H9 (cell line): ENCODE measurements around the gene PRRC2B. TPM values are rescaled to one million over a fixed set of nuclear protein-coding genes. Genes with fewer than 3 reads are reported as not detected.
A peak's percentile ranks its signal among the peaks of the same experiment; 100 is the strongest.

Experiments
- DNase-seq: peaks from one replicate; pipeline ENCODE4 v3.0.0-alpha.2; 2017
- H2AFZ ChIP-seq: one replicate; pipeline ENCODE4 v1.6.1; 2013; ENCODE audit warnings: mild to moderate bottlenecking, low read length, control low read depth, moderate library complexity
- H2AK5ac ChIP-seq: 2 replicates; pipeline ENCODE4 v1.6.1; 2013; ENCODE audit warnings: low read length, control low read depth, mixed read lengths; ENCODE audit not compliant: insufficient read length
- H2BK120ac ChIP-seq: one replicate; pipeline ENCODE4 v1.6.1; 2013; ENCODE audit warnings: low read depth, mild to moderate bottlenecking, low read length, control low read depth, inconsistent platforms; ENCODE audit not compliant: poor library complexity, severe bottlenecking
- H2BK12ac ChIP-seq: 2 replicates; pipeline ENCODE4 v1.6.1; 2013; ENCODE audit warnings: low read length, control low read depth, mixed read lengths, low read depth; ENCODE audit not compliant: insufficient read length
- H2BK15ac ChIP-seq: 2 replicates; pipeline ENCODE4 v1.6.1; 2013; ENCODE audit warnings: low read depth, low read length, control low read depth
- H2BK20ac ChIP-seq: one replicate; pipeline ENCODE4 v1.6.1; 2013; ENCODE audit warnings: low read depth, mild to moderate bottlenecking, low read length, control low read depth, inconsistent platforms; ENCODE audit not compliant: poor library complexity, severe bottlenecking
- H2BK5ac ChIP-seq: 2 replicates; pipeline ENCODE4 v1.6.1; 2013; ENCODE audit warnings: low read length, control low read depth, mixed read lengths; ENCODE audit not compliant: insufficient read length
- H3K14ac ChIP-seq: 2 replicates; pipeline ENCODE4 v1.6.1; 2013; ENCODE audit warnings: low read length, control low read depth; ENCODE audit not compliant: insufficient read depth
- H3K18ac ChIP-seq: 2 replicates; pipeline ENCODE4 v1.6.1; 2013; ENCODE audit warnings: low read depth, mild to moderate bottlenecking, mixed read lengths, low read length, control low read depth; ENCODE audit not compliant: insufficient read length
- H3K23ac ChIP-seq: 2 replicates; pipeline ENCODE4 v1.6.1; 2013; ENCODE audit warnings: low read length, control low read depth, mixed read lengths, low read depth; ENCODE audit not compliant: insufficient read length
- H3K23me2 ChIP-seq: 2 replicates; pipeline ENCODE4 v1.6.1; 2013; ENCODE audit warnings: low read depth, mild to moderate bottlenecking, mixed read lengths, low read length, control low read depth; ENCODE audit not compliant: insufficient read length, poor library complexity, severe bottlenecking
- H3K27ac ChIP-seq: 2 replicates; pipeline ENCODE4 v1.5.1; 2013; ENCODE audit warnings: low read length, control low read depth, mixed read lengths, low read depth; ENCODE audit not compliant: insufficient read length
- H3K27me3 ChIP-seq: 2 replicates; pipeline ENCODE4 v1.6.1; 2013; ENCODE audit warnings: low read length, control low read depth, inconsistent platforms; ENCODE audit not compliant: insufficient read depth
- H3K4ac ChIP-seq: 2 replicates; pipeline ENCODE4 v1.6.1; 2013; ENCODE audit warnings: low read depth, mild to moderate bottlenecking, control low read depth, inconsistent platforms, low read length, moderate library complexity
- H3K4me1 ChIP-seq: 2 replicates; pipeline ENCODE4 v1.6.1; 2013; ENCODE audit warnings: low read length, control low read depth, inconsistent platforms; ENCODE audit not compliant: insufficient read depth
- H3K4me2 ChIP-seq: 2 replicates; pipeline ENCODE4 v1.6.1; 2013; ENCODE audit warnings: low read length, control low read depth, mixed read lengths; ENCODE audit not compliant: insufficient read length, insufficient read depth
- H3K56ac ChIP-seq: 2 replicates; pipeline ENCODE4 v1.6.1; 2013; ENCODE audit warnings: low read depth, mild to moderate bottlenecking, mixed read lengths, low read length, control low read depth; ENCODE audit not compliant: insufficient read length
- H3K79me1 ChIP-seq: 2 replicates; pipeline ENCODE4 v1.6.1; 2013; ENCODE audit warnings: low read depth, mild to moderate bottlenecking, moderate library complexity, low read length, control low read depth, inconsistent platforms; ENCODE audit not compliant: insufficient read depth, poor library complexity, severe bottlenecking
- H3K79me2 ChIP-seq: 2 replicates; pipeline ENCODE4 v1.6.1; 2013; ENCODE audit warnings: low read length, control low read depth, inconsistent platforms; ENCODE audit not compliant: insufficient read depth
- H3K9ac ChIP-seq: 2 replicates; pipeline ENCODE4 v1.6.1; 2013; ENCODE audit warnings: low read length, control low read depth, mixed read lengths; ENCODE audit not compliant: insufficient read length; ENCODE audit errors: extremely low read depth
- H3K9me3 ChIP-seq: one replicate; pipeline ENCODE4 v1.6.1; 2013; ENCODE audit warnings: low read depth, low read length, inconsistent platforms; ENCODE audit not compliant: control insufficient read depth
- H3T11ph ChIP-seq: one replicate; pipeline ENCODE4 v1.6.1; 2013; ENCODE audit warnings: mild to moderate bottlenecking, low read length, control low read depth, inconsistent platforms
- H4K20me1 ChIP-seq: one replicate; pipeline ENCODE4 v1.6.1; 2013; ENCODE audit not compliant: control insufficient read depth, insufficient read length, insufficient read depth
- H4K5ac ChIP-seq: 2 replicates; pipeline ENCODE4 v1.6.1; 2013; ENCODE audit warnings: low read depth, mild to moderate bottlenecking, mixed read lengths, low read length, control low read depth; ENCODE audit not compliant: insufficient read length
- H4K8ac ChIP-seq: replicated peaks from 2 replicates; pipeline ENCODE4 v1.6.1; 2013; ENCODE audit warnings: low read length, control low read depth, mixed read lengths, low read depth; ENCODE audit not compliant: insufficient read length
- H4K91ac ChIP-seq: 2 replicates; pipeline ENCODE4 v1.6.1; 2013; ENCODE audit warnings: low read depth, mild to moderate bottlenecking, moderate library complexity, mixed read lengths, low read length, control low read depth; ENCODE audit not compliant: insufficient read length
- H3K27ac Mint-ChIP-seq, 3 experiments: 2 replicates in 2 of 3; 3 replicates in 1 of 3; pipeline ENCODE4 v1.8.0; 2020 to 2021; ENCODE audit warnings: mixed read lengths in 3 of 3, mild to moderate bottlenecking in 1 of 3, moderate library complexity in 1 of 3
- H3K27me3 Mint-ChIP-seq: 2 replicates; pipeline ENCODE4 v1.8.0; 2021; ENCODE audit warnings: low read depth, mild to moderate bottlenecking, moderate library complexity, mixed read lengths
- H3K36me3 Mint-ChIP-seq, 3 experiments: 2 replicates in 2 of 3; 3 replicates in 1 of 3; pipeline ENCODE4 v1.8.0; 2020 to 2021; ENCODE audit warnings: low read depth in 3 of 3, mixed read lengths in 3 of 3; ENCODE audit not compliant: insufficient read depth in 1 of 3
- H3K4me1 Mint-ChIP-seq, 2 experiments: 2 replicates each; pipeline ENCODE4 v1.8.0; 2020; ENCODE audit warnings: mixed read lengths in 2 of 2
- H3K4me3 Mint-ChIP-seq, 2 experiments: 2 replicates in 1 of 2; 3 replicates in 1 of 2; pipeline ENCODE4 v1.8.0; 2020 to 2021; ENCODE audit warnings: mild to moderate bottlenecking in 2 of 2, mixed read lengths in 2 of 2, moderate library complexity in 1 of 2
- H3K9me3 Mint-ChIP-seq, 2 experiments: 2 replicates in 1 of 2; 3 replicates in 1 of 2; pipeline ENCODE4 v1.8.0; 2020; ENCODE audit warnings: mild to moderate bottlenecking in 2 of 2, mixed read lengths in 2 of 2, moderate library complexity in 1 of 2
- WGBS: extraction: QIAGEN DNeasy Blood & Tissue Kit; methylation state at CpG from one replicate; pipeline ENCODE4 v1.1.7; 2013; ENCODE audit warnings: missing lambda C conversion rate, low lambda C conversion rate, mixed read lengths; ENCODE audit not compliant: insufficient read length; ENCODE audit errors: extremely low coverage; 5-methylcytosine and 5-hydroxymethylcytosine counted together
- total RNA-seq: library from RNA; stranded (reverse); gene quantifications from 2 replicates; pipeline ENCODE4 v1.2.1, GENCODE V29; 2021
- TF ChIP-seq, protein P1 (sequence below): fragments of 200-600 bp; sonication (generic); conservative IDR thresholded peaks from 3 replicates; pipeline ENCODE4 v1.8.0; 2021; ENCODE audit warnings: antibody characterized with exemption, mild to moderate bottlenecking

Gene PRRC2B
- total RNA-seq, 1 experiment from 2014 or later: 251 TPM

DNA sequence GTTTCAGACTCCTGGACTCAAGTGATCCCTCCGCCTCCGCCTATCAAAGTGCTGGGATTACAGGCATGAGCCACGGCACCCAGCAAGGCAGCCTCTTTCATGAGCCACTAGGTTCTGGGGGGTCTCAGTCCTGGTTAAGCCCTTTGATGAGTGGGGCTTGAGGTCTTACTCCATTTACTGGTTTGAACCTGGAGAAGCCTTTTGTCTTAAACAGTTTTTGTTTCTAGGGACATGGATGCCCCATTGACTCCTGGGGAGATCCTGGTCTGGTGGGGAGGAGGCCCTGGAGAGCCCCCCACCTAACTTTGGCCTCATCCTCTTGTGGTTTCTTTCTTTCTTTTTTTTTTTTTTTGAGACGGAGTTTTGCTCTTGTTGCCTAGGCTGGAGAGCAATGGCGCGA lies 6.7 kb downstream of the PRRC2B start:
- Histone ChIP-seq H3K23me2 (peaks cover 14% of the 10 kb centered on the region), H2BK120ac (no peak overlapping the region), H3K9ac (no peak overlapping the region), H3K14ac (no peak overlapping the region), H3K79me2 (peaks cover 92% of the 10 kb centered on the region), H2AFZ (no peak overlapping the region), H4K5ac (no peak overlapping the region), H3K9me3 (no peaks in the 10 kb centered on the region), H3K4me2 (no peak overlapping the region), H3K79me1 (no peaks in the 10 kb centered on the region), H3K4ac (no peak overlapping the region), H3K27ac (no peak overlapping the region), H2BK5ac (no peak overlapping the region), H4K20me1 (no peaks in the 10 kb centered on the region), H4K8ac (no peak overlapping the region), H2BK12ac (no peak overlapping the region), H2BK15ac (no peak overlapping the region), H3K18ac (no peak overlapping the region), H3K23ac (no peak overlapping the region), H3K27me3 (no peaks in the 10 kb centered on the region; the same call in 1 of the 2 replicates), H2BK20ac (no peak overlapping the region), H3T11ph (no peak overlapping the region), H3K56ac (no peak overlapping the region), H2AK5ac (no peak overlapping the region), H3K4me1 (peaks cover 32% of the 10 kb centered on the region), H4K91ac (no peak overlapping the region)
- H3K36me3 Mint-ChIP-seq: peaks cover 8 to 28% (median 26%) of the 10 kb centered on the region in 3 experiments; a peak in 6 of 7 replicates
- TF ChIP-seq, protein P1, sequence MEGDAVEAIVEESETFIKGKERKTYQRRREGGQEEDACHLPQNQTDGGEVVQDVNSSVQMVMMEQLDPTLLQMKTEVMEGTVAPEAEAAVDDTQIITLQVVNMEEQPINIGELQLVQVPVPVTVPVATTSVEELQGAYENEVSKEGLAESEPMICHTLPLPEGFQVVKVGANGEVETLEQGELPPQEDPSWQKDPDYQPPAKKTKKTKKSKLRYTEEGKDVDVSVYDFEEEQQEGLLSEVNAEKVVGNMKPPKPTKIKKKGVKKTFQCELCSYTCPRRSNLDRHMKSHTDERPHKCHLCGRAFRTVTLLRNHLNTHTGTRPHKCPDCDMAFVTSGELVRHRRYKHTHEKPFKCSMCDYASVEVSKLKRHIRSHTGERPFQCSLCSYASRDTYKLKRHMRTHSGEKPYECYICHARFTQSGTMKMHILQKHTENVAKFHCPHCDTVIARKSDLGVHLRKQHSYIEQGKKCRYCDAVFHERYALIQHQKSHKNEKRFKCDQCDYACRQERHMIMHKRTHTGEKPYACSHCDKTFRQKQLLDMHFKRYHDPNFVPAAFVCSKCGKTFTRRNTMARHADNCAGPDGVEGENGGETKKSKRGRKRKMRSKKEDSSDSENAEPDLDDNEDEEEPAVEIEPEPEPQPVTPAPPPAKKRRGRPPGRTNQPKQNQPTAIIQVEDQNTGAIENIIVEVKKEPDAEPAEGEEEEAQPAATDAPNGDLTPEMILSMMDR: no peak
- peaks cover 72 to 93% of the 10 kb centered on the region in 2 experiments for H3K4me1 Mint-ChIP-seq
- no peak overlapping the region for H3K4me3 Mint-ChIP-seq
- H3K9me3 Mint-ChIP-seq: no peaks in the 10 kb centered on the region
- H3K27me3 Mint-ChIP-seq: no peaks in the 10 kb centered on the region
- peak overlapping the region in 2 of 3 experiments; percentile 92 to 93; a peak in 5 of 7 replicates for H3K27ac Mint-ChIP-seq
- no CpG with 5 or more reads among the region's 6 CpGs for WGBS
- no peak for DNase-seq
